B cell (primary cell): ENCODE measurements around the gene GRM8.

Experiments
- EZH2 ChIP-seq: IDR thresholded peaks from 2 replicates; pipeline ENCODE4 v1.6.1; 2012; ENCODE audit warnings: borderline replicate concordance, low read depth, mild to moderate bottlenecking, moderate library complexity, low read length; ENCODE audit not compliant: insufficient read depth, poor library complexity, severe bottlenecking
- TF ChIP-seq, protein P1 (sequence below): fragments of 200-600 bp; IDR thresholded peaks from one replicate; pipeline ENCODE4 v1.8.0; 2022; ENCODE audit warnings: antibody characterized with exemption, mild to moderate bottlenecking

DNA sequence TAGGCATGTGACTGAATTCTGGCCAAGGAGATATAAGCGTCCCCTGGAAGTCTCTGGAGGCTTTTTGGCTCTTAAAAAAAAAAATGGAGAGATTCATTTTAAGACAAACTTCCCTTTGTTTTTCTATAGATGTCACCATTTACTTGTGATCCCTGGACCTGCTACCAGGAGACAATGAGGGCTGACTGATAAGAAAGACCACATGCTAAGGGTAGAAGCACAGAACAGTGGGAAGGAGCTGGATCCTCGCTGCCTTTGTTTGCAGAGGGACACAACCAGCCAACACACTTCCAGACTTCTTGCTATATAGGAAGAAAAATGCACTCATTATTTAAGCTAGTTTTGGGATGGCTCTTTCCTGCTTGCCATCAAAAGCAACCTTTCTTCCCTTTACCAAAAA, 172.2 kb downstream of the GRM8 start:
- TF ChIP-seq, protein P1, sequence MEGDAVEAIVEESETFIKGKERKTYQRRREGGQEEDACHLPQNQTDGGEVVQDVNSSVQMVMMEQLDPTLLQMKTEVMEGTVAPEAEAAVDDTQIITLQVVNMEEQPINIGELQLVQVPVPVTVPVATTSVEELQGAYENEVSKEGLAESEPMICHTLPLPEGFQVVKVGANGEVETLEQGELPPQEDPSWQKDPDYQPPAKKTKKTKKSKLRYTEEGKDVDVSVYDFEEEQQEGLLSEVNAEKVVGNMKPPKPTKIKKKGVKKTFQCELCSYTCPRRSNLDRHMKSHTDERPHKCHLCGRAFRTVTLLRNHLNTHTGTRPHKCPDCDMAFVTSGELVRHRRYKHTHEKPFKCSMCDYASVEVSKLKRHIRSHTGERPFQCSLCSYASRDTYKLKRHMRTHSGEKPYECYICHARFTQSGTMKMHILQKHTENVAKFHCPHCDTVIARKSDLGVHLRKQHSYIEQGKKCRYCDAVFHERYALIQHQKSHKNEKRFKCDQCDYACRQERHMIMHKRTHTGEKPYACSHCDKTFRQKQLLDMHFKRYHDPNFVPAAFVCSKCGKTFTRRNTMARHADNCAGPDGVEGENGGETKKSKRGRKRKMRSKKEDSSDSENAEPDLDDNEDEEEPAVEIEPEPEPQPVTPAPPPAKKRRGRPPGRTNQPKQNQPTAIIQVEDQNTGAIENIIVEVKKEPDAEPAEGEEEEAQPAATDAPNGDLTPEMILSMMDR: no peak
- TF ChIP-seq EZH2: no peak
